Endothelial cell of hepatic sinusoid (primary cell): Measurements from ENCODE around the gene ARHGAP21.

Source experiments
- in situ Hi-C: cut with HindIII; loops from 2 replicates; pipeline ENCODE4 v1.10.0; 2017; ENCODE audit warnings: low sequenced_read_pairs

Gene ARHGAP21

DNA sequence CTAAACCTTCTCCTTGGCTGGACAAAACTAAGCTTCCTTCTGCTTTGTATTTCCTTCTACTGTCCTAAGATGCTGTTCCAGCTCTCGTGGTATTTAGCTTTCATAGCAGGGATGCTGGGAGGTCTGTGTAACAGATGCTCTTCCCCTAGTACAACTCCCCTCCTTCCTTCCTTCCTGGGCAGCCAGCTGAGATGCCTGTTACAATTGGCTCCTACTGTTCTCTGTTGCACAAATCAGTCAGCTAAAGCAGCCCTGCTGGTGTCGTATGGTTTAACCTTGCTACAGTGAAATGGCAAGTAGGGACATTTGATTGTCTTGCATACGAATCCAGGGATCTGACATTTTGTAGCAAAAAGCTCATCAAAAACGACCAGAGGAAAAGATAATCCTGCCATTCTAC lies 143.8 kb downstream of the ARHGAP21 start:
- in situ Hi-C loops: no loop called here

DNA sequence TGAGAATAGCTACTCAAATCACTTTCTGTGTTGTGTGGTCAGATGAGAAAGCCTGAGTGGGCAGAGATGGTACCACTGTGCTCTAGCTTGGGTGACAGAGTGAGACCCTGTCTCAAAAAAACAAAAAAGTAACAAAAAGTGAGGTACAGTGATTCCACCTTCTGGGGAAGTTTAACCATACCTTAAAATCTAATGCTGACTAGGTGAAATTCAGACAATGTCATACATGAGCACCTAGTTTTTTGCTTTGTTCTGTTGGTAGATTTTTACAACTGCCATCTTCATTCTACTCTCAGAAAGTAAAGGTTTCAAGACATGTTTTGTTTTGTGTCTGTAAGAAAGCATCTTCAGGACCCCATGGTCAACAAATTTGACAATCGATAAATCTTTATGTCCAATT lies 144.2 kb downstream of the ARHGAP21 start:
- in situ Hi-C loops: no loop called here

DNA sequence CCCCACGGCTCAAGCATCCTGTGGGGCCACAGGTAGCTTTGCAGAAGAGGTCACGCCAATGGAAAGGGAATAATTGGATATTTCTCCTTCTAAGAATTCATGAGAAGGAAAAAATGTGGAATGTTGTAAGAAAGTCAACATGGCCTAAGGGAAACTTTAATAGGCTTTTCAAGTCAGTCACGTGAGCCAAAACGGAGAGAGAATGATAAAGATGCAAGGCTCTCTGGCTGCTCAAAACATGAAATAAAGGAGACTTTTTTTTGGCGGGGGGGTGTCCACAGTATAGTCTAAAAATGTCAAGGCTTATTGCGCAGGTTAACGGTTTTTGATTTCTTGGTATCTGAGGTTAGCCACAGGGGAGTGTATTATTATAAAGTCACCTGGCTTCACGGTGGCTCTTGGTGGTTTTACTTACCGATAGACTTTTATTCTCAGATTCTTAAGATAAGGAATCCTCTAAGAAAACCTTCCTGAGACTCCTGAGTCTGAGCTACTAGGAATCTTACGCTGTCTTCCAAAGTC lies 148.1 kb downstream of the ARHGAP21 start:
- in situ Hi-C loops: no loop called here

DNA sequence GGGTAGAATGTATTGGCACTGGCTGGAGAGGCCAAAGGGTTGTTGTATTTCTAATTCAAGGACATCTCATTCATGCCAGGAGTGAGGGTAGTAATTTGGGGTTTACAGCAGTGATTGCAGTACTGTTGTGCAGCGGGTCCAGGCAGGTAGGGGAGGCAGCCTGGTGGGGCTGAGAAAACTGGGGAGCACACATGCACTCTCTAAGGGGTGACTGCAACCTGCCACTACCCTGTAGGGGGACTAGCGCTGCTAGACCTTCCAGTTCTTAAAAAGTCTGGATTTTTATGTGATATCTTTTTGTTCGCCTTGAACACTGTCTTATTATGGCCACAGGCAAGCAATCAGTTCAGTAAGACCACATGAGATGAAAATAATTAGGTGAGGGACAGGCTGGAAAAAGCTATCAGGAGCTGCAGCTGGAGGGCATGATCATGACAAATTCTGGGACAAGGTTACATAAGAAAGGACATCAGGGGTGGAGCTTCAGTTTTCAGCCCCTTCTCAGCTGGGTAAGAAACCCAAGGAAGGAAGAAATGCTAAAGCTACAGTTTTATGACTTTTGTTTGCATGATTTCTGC lies 149.0 kb downstream of the ARHGAP21 start:
- in situ Hi-C loops: no loop called here

DNA sequence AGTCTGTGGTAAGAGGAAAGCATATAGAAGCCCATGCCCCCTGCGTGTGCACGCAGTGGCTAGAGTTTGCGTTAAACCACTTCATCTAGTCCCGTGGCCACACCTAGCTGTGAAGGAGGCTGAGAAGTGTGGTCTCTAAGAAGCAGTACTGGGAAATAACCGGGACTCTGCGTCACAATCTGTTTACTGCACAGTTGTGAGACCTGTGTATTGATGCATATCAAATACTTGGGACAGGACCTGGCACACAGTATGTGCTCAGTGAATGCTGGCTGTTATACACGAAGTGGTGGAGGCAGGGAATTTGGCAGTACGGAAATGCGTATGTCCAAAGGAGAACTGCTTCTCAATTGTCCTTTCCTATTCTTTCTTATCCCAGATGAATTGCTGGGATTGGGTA lies 149.5 kb downstream of the ARHGAP21 start:
- in situ Hi-C loops: no loop called here

DNA sequence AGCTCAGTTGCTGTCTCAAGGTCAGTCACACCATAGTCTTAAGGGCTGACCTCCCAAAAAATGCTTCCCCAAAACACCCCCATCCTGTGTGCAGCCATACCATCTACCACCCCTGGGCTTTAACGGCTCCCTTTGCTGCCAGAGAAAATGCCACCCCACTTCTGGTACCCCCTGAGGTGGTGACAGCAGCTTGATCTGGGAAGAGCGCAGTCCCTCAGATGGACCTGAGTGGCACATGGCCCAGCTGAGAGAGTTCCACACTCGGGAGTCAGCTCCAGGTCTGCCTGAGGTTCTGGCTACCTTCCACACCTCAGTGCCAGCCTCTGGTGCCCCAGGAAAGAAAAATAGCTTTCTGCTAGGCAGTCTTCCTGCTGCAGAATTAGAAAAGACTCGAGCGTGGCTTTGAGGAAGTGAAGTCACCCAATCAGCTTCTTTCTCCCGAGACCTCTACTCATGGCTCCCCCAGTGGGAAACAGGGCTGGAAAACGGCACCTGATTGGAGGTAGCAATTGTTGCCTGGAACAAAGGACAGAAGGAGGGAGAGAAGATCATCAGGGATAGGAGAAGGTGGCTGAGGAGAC lies 151.7 kb downstream of the ARHGAP21 start:
- in situ Hi-C loops: no loop called here

DNA sequence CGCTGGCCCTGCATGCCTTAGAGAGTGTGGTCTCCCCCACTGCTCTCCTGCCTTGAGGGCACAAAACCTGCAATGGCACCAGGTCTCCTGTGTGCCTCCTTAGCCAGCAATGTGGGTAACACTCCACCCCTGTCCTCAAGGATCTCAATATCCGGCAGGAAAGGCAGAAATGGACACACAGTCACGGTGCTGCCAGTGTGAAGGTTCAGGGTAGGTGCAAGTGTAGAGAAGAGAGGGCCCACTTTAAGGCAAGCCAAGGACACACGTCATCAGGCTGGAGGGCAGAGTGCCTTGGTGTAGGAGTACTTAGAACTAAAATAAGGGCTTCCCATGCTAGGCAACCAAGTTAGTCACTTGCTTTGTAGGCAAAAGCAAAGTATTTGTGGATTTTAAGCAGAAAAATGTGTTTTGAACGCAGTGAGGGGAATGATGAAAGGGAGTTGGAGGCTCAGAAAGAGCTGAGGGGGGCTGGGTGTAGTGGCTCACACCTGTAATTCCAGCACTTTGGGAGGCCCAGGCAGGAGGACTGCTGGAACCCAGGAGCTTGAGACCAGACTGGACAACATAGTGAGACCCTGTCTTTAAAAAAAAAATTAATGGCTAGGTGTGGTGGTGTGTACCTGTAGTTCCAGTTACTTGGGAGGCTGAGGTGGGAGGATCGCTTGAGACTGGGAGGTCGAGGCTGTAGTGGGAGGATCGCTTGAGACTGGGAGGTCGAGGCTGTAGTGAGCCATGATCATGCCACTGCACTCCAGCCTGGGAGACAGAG lies 152.8 kb downstream of the ARHGAP21 start:
- in situ Hi-C loops: no loop called here

DNA sequence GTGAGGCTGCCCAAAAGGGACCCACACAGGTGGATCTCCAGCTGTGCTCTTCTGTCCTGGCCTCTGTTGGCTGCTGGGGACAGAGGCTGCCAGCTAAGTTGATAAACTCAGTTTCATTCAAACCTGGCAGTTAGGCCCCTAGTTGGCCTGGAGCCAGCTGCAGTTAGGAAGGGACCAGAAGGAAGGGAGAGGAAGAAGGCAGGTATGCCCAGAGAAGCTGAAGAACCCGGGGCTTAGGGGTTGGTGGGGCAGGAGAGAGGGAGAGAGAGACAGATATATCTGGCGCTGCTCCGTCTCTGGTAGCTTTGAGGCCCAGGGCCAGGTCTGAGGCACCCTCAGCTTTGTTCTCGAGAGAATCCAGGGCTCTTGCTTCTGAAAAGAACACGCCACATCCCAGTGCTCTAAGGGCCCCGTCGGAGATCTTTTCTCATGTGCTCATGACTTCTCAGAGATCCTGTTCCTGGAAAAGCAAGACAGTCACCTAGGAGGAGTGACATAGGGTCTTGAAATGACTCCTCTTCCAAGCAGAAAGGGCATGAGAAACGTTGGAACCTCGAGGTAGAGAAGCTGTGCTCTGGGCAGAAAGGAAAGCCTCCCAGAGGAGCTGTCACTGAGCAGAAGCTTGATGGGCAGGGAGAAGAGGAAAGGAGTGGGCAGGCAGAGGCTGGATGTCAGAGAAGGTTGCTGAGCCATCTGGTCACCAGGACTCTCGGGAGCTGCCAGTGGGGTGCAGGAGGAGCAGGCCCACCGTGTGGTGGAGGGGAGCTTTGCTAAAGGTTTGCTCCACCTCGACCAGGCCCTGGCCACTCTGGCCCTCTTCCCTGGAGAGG lies 153.6 kb downstream of the ARHGAP21 start:
- in situ Hi-C loops: no loop called here

DNA sequence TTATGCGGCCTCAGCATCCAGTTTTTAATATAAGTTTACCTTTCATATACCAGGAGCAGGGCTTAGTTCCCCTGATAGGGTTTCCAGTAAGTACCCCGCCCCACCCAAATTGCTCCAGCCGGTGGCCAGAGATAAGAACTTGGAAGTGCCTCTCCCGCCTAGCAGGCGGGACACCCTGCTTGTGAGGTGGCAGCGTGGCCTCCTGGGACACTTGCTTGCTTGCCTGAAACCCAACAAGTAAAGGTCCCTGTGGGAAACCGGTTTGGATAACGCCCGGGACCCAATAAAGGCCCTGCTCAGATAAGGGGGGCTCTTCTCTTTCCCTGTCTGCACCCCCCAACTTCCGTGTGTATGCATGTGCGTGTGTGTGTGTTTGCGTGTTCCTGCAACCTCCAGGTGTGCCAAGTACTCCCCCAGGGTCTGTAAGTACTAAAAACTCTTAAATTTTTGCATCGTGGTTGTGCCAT lies 154.3 kb downstream of the ARHGAP21 start:
- in situ Hi-C loops: no loop called here

DNA sequence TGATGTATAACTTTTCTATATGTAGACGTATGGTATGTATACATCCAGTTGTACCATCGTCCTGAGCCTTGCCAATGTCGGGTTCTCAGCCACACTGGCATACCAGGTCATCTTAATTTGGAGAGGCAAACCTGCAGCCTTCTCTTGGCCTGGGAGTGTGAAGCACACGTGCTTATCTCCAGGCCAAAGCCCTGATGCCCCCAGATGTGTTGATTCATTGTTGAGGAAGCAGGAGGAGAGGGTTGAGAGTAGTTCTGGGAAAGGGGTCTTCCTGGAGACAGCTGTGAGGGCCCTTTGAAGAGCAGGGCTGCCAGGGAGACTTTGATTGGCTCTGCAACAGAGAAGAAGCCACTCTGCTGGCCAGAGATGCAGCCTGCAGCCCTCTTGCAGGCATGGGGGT lies 155.6 kb downstream of the ARHGAP21 start:
- in situ Hi-C loops: no loop called here

DNA sequence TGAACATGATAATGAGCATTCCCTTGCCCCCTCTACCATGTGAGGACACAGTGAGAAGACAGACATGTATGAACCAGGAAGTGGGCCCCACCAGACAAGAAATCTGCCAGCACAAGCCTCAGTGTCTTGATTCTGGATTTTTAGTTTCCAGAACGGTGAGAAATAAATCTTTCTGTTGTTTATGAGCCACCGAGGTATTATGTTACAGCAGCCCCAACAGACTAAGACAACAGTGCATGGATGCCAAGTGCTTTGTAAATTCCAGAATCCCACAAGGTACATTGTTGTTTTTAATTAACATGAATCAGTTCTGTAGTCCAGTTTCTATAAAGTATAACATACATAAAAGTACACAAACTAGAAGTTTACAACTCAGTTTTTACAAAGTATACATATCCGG lies 162.2 kb downstream of the ARHGAP21 start:
- in situ Hi-C loops: no loop called here

DNA sequence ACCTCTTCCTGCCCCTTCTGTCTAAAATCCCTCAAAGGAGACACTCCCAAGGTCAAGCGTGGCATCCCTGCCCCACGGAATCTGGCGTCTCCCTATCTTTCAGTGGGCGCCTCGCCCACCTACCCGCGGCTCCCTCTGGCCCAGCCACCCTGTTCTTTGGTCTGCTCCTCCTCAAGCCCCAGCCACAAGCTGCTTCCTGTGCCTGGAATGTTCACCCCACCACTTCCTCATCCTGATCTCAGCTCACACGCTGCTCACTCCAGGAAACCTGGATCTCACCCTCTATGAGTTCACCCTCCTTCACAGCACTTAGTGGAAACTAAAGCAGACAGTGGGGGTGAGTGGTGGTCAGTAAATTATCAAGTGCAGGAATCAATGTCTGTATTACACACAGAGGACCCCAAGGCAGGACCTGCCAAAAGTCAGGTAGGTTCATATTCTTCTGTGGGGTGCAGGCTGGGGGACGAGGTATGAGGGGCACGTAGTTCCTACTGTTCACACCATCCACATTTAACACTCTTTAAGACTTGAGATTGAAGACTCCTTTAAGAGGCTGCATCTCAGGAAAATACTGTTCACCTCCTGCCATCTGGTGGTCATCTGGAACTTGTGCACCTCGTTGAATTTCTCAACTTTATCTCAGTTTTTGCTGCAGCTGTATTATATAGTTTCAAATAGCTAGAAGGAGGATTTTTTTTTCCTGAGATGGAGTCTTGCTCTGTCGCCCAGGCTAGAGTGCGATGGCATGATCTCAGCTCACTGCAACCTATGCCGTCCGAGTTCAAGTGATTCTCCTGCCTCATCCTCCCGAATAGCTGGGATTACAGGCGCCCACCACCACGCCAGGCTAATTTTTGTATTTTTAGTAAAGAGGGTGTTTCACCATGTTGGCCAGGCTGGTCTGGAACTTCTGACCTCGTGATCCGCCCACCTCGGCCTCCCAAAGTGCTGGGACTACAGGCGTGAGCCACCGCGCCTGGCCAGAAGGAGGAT lies 166.6 kb downstream of the ARHGAP21 start:
- in situ Hi-C loops: no loop called here

DNA sequence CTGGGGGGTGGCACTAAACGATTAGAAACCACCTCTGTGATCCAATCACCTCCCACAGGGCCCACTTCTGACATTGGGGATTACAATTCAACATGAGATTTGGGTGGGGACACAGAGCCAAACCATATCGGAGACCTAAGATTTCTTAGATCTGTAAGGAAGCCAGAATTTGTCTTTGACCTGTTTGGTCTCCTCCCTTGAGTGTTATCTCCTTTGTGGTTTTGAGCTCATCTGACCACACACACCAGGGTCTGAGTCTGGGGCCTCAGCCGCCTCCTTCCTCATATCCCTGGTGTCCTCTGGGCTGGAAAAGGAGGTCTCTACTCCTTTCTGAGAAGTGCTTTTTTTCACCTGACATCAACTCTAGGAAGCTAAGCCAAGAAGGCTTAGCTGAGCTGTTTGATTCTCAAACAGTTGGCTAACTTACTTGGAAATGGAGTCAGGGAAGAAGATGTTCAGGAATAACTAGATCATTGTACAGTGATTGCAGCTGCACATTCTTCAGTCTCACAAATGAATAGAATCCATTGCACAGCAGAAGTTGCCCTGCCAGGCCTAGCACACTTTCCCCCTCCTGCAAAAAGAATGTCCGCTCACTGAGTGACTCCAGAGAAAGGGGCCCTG lies 167.4 kb downstream of the ARHGAP21 start:
- in situ Hi-C loops: no loop called here

DNA sequence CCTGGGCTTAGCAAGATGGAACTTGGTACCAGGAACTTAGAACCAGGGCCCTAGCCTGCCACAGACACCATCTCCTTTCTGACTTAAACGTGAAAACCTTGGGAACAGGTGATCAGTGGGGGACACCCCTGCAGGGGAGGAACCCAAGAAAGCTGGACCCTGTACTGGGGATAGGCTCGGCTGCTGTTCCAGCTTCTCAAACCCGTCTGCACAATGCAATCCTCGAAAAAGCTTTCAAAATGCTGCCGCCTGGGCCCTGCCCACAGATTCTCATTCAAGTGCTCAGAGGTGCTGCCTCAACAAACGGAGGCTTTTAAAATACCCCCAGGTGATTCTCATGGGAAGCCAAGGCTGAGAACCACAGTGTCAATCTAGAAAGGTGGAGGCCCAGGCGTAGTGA lies 169.7 kb downstream of the ARHGAP21 start:
- in situ Hi-C loops: no loop called here

DNA sequence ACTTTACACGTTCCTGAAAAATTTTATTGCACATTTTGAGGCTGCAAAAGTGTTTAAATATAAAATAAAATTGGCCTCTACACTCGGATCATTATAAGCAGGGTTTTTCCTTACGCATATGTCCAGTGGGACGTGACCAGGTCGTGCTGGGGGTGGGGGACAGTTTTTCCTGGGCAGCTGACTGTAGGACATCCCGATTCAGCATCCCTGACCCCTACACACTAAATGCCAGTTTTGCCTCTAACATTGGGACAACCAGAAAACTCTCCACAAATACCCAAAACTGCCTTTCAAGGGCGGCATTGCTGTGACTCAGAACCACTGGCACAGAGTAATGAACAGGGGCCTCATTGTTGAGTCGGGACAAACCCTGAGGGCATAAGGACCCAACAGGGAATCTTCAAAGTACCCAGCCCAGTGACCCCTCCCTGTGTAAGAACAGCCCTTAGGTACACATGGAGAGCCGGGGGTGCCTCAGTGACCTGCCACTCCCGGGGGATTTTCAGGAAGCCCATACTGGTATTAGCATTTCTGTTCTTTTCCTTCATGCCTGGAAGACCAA lies 170.6 kb downstream of the ARHGAP21 start:
- in situ Hi-C loops: no loop called here

DNA sequence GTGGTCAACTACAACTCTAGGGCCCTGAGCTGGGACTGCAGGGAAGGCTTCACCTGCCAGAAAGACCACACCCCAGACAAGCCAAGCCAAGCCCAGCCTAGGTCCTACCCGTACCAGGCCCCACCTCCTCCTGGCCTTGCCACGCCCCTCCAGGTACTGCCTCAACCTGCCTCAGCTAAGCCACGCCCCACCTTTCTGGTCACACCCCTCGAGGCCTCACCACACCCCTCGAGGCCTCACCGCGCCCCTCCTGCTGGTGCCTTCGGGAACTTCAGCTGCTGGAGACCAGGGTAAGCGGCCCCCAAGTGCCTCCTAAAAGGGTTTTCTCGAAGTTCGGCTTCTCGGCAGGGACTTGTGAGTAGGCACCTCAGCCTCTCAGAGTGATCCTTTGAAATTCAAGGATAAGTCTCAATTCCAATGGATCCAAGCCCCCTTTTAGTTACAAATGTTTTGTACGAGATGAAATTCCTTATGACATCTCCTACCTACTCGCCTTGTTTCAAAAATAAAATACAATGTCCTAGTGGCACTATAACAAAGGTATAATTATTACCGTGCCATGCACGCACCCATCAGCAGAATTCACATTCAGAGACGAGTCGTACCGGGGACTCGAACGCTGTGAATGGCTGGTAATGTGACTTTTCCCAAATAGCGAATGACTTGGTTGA lies 171.2 kb downstream of the ARHGAP21 start:
- in situ Hi-C loops: no loop called here

DNA sequence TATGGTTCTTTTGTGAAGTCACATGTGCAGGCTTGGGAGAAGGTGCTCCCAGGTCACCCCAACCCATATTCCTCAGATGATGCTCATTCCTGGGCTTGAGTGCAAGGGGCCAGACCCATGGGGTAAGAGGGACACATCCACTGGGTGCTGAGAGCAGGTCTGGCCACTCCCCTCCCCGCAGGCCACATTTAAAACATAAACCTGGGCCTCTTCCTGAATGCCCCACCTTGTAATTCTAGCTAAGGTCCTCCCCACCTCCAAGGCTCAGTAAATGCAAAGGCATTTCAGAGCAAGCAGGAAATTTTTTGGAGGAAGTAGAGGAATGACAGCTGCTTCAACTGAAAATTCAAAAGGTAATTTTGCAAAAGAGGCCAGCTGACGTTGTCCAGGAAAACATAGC lies 172.5 kb downstream of the ARHGAP21 start:
- in situ Hi-C loops: no loop called here

DNA sequence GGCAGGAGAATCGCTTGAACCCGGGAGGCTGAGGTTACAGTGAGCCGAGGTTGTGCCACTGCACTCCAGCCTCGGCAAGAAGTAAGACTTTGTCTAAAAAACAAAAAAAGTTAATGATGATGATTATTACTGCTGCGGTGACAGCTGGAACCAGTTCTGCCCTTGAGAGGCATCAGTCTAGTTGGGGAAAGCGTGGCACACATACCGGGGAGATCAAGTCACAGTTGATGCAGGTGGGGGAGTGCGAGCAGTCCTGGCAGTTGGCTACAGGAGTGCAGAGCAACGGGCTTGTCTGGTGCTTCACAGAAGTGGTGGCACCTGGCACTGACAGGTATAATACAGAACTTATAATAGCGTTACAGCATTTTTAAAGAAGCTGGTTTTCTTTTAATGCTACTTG lies 173.0 kb downstream of the ARHGAP21 start:
- in situ Hi-C loops: no loop called here

DNA sequence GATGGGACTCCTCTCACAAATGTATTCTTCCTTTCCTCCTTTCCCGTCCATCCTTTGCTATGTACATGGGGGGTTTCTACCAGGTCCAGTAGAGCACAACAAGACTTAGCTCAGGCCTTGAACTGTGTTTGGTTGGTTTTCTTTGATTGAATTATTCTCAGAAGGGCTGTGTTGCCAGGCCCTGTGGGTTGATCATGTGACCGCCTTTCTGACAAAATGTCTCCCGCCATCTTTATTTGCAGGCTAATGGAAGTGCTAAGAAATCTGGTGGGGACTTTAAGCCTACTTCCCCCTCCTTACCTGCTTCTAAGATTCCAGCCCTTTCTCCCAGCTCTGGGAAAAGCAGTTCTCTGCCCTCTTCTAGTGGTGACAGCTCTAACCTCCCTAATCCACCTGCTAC lies 178.1 kb downstream of the ARHGAP21 start:
- in situ Hi-C loops: no loop called here
